ENCODE measurements around the gene GTF2A1.

The GTF2A1 gene

GRCh38 chr14:81206115-81206514 lies 14.6 kb downstream of the GTF2A1 start:
- DNase-seq, result no peak
- no peak overlapping the region for H3K9ac ChIP-seq (ENCODE audit: low read length)
- peaks cover 41% of the 10 kb centered on the region for H3K79me2 ChIP-seq (ENCODE audit: low read length)
- no peaks in the 10 kb centered on the region for H3K27me3 ChIP-seq (replicated peaks; ENCODE audit: insufficient read depth, low read length)
- no peak overlapping the region for H3K4me3 ChIP-seq (ENCODE audit: low read length)
- H2AFZ ChIP-seq (ENCODE audit: low read length), result no peak overlapping the region
- H3K27ac ChIP-seq (ENCODE audit: low read length), result no peak overlapping the region
- no peaks in the 10 kb centered on the region for H3F3A ChIP-seq (ENCODE audit: insufficient read depth, low read length)
- 0 out of 2 replicates have a peak, but pooled peaks cover 4% of the 10 kb centered on the region for H3K4me1 ChIP-seq (ENCODE audit: low read length)
- H4K20me1 ChIP-seq (ENCODE audit: insufficient read depth, low read length), result no peaks in the 10 kb centered on the region
- TF ChIP-seq EZH2phosphoT487 (IDR thresholded peaks at IDR 0.05; ENCODE audit: low read length) (no peak), EZH2 (optimal IDR thresholded peaks at IDR 0.05; ENCODE audit: low read depth, low read length) (no peak), CTCF (IDR thresholded peaks at IDR 0.05; ENCODE audit: low read length) (no peak)
- H3K9me2 ChIP-seq (replicated peaks; ENCODE audit: insufficient read depth, low read length), result no peaks in the 10 kb centered on the region
- H3K9me3 ChIP-seq (replicated peaks; ENCODE audit: insufficient read depth, low read length), result no peaks in the 10 kb centered on the region
- peaks cover 3% of the 10 kb centered on the region; the same call in 1 of the 2 replicates for H3K36me3 ChIP-seq (replicated peaks; ENCODE audit: insufficient read depth, low read length)
- no peak overlapping the region for H3K4me2 ChIP-seq (ENCODE audit: low read depth, low read length)

- Histone ChIP-seq H3K4me2 (ENCODE audit: low read depth, low read length) (no peak overlapping the region), H3K9me3 (replicated peaks; ENCODE audit: insufficient read depth, low read length) (no peaks in the 10 kb centered on the region), H3K4me3 (ENCODE audit: low read length) (no peak overlapping the region), H3K9ac (ENCODE audit: low read length) (no peak overlapping the region), H3F3A (ENCODE audit: insufficient read depth, low read length) (no peaks in the 10 kb centered on the region), H3K27ac (ENCODE audit: low read length) (no peak overlapping the region), H3K27me3 (replicated peaks; ENCODE audit: insufficient read depth, low read length) (no peaks in the 10 kb centered on the region), H3K36me3 (replicated peaks; ENCODE audit: insufficient read depth, low read length) (0 out of 2 replicates have a peak, but pooled peaks cover 4% of the 10 kb centered on the region), H3K79me2 (ENCODE audit: low read length) (peaks cover 36% of the 10 kb centered on the region), H4K20me1 (ENCODE audit: insufficient read depth, low read length) (no peaks in the 10 kb centered on the region), H3K9me2 (replicated peaks; ENCODE audit: insufficient read depth, low read length) (no peaks in the 10 kb centered on the region), H2AFZ (ENCODE audit: low read length) (no peak overlapping the region), H3K4me1 (ENCODE audit: low read length) (0 out of 2 replicates have a peak, but pooled peaks cover 4% of the 10 kb centered on the region)
- no peak for DNase-seq
- no peak for TF ChIP-seq EZH2 (optimal IDR thresholded peaks at IDR 0.05; ENCODE audit: low read depth, low read length)
Observed at GRCh38 chr14:81205639-81206038, 15.1 kb downstream of the GTF2A1 start.

- Histone ChIP-seq H2AFZ (ENCODE audit: low read length) (no peak overlapping the region), H4K20me1 (ENCODE audit: insufficient read depth, low read length) (no peaks in the 10 kb centered on the region), H3K27ac (ENCODE audit: low read length) (no peak overlapping the region), H3K4me2 (ENCODE audit: low read depth, low read length) (no peak overlapping the region), H3K9ac (ENCODE audit: low read length) (no peak overlapping the region), H3K9me3 (replicated peaks; ENCODE audit: insufficient read depth, low read length) (no peaks in the 10 kb centered on the region), H3K79me2 (ENCODE audit: low read length) (peaks cover 7% of the 10 kb centered on the region; the same call in 1 of the 2 replicates), H3F3A (ENCODE audit: insufficient read depth, low read length) (no peaks in the 10 kb centered on the region), H3K4me1 (ENCODE audit: low read length) (no peaks in the 10 kb centered on the region), H3K36me3 (replicated peaks; ENCODE audit: insufficient read depth, low read length) (0 out of 2 replicates have a peak, but pooled peaks cover 4% of the 10 kb centered on the region), H3K4me3 (ENCODE audit: low read length) (no peak overlapping the region), H3K9me2 (replicated peaks; ENCODE audit: insufficient read depth, low read length) (no peaks in the 10 kb centered on the region), H3K27me3 (replicated peaks; ENCODE audit: insufficient read depth, low read length) (no peaks in the 10 kb centered on the region)
- DNase-seq, result peak; percentile 24
- TF ChIP-seq EZH2 (optimal IDR thresholded peaks at IDR 0.05; ENCODE audit: low read depth, low read length), result no peak
- TF ChIP-seq EZH2phosphoT487 (IDR thresholded peaks at IDR 0.05; ENCODE audit: low read length), result no peak
- TF ChIP-seq CTCF (IDR thresholded peaks at IDR 0.05; ENCODE audit: low read length), result no peak
Observed at GRCh38 chr14:81200054-81200453, 20.7 kb downstream of the GTF2A1 start.

GRCh38 chr14:81199084-81199483 lies 21.7 kb downstream of the GTF2A1 start:
- Histone ChIP-seq H3K36me3 (replicated peaks; ENCODE audit: insufficient read depth, low read length) (0 out of 2 replicates have a peak, but pooled peaks cover 4% of the 10 kb centered on the region), H3K4me2 (ENCODE audit: low read depth, low read length) (no peak overlapping the region), H3F3A (ENCODE audit: insufficient read depth, low read length) (no peaks in the 10 kb centered on the region), H3K27me3 (replicated peaks; ENCODE audit: insufficient read depth, low read length) (no peaks in the 10 kb centered on the region), H3K9me2 (replicated peaks; ENCODE audit: insufficient read depth, low read length) (no peaks in the 10 kb centered on the region), H3K27ac (ENCODE audit: low read length) (no peak overlapping the region), H3K79me2 (ENCODE audit: low read length) (peaks cover 10% of the 10 kb centered on the region; the same call in 1 of the 2 replicates), H3K4me3 (ENCODE audit: low read length) (no peak overlapping the region), H3K9ac (ENCODE audit: low read length) (no peak overlapping the region), H2AFZ (ENCODE audit: low read length) (no peak overlapping the region), H4K20me1 (ENCODE audit: insufficient read depth, low read length) (no peaks in the 10 kb centered on the region), H3K4me1 (ENCODE audit: low read length) (no peaks in the 10 kb centered on the region), H3K9me3 (replicated peaks; ENCODE audit: insufficient read depth, low read length) (no peaks in the 10 kb centered on the region)
- no peak for DNase-seq
- TF ChIP-seq EZH2 (optimal IDR thresholded peaks at IDR 0.05; ENCODE audit: low read depth, low read length) (no peak), CTCF (IDR thresholded peaks at IDR 0.05; ENCODE audit: low read length) (no peak), EZH2phosphoT487 (IDR thresholded peaks at IDR 0.05; ENCODE audit: low read length) (no peak)

All from MM.1S (cell line).